ENCODE data around the gene MAX. TPM values are rescaled to one million over a fixed set of nuclear protein-coding genes. Genes with fewer than 3 reads are reported as not detected.

The MAX gene
- total and polyA plus RNA-seq, 2 of the 4 experiments (the other 2 are of a cell fraction): 45.2 to 51.8 TPM

- TF ChIP-seq BHLHE40 (IDR thresholded peaks at IDR 0.05; ENCODE audit: low read depth, low read length): 0 out of 2 replicates have a peak, but pooled peaks have one; percentile 13
- TF ChIP-seq SMC3 (IDR thresholded peaks at IDR 0.05; ENCODE audit: low read depth, low read length): no peak
- TF ChIP-seq NFE2L2 (IDR thresholded peaks at IDR 0.05; ENCODE audit: low read depth, low read length): no peak
- no TSS peak for BruUV-seq (replicated peaks)
- no peak overlapping the region for H4K91ac ChIP-seq (ENCODE audit: insufficient read depth, low read depth, low read length)
- H3K4me1 ChIP-seq (ENCODE audit: control insufficient read depth, insufficient read depth, low read length): peaks cover 3% of the 10 kb centered on the region; the same call in 1 of the 2 replicates
- H3K4ac ChIP-seq (ENCODE audit: low read depth, low read length): no peak overlapping the region
- intact Hi-C loops (cut with micrococcal nuclease) (no loop called here), in situ Hi-C loops (cut with MboI; ENCODE audit: low sequenced_read_pairs) (no loop called here), dilution Hi-C loops (cut with HindIII; ENCODE audit: low sequenced_read_pairs, unreplicated experiment) (no loop called here)
- no peak overlapping the region for H3K4me2 ChIP-seq (ENCODE audit: low read depth, low read length)
- no peak overlapping the region for H4K8ac ChIP-seq (ENCODE audit: low read depth in 2 of 2, low read length in 2 of 2)
- DNase-seq: peak; percentile 84
- no peaks in the 10 kb centered on the region for H3K9me1 ChIP-seq (ENCODE audit: insufficient read depth, low read length)
- peak; percentile 85 for ATAC-seq (ENCODE audit: low read depth)
- peak overlapping the region; percentile 4 for H2AFZ ChIP-seq (replicated peaks; ENCODE audit: low read length, poor library complexity)
- H2BK15ac ChIP-seq (ENCODE audit: low read depth, low read length): no peak overlapping the region
- no peak overlapping the region for H2AK5ac ChIP-seq (ENCODE audit: low read depth, low read length)
- no peak overlapping the region for H3K56ac ChIP-seq (ENCODE audit: extremely low read depth, insufficient read depth, low read length)
- H3K27ac ChIP-seq (ENCODE audit: insufficient read depth, low read length): no peak overlapping the region
- H3K9me3 ChIP-seq (ENCODE audit: control insufficient read depth, insufficient read depth, low read length): no peaks in the 10 kb centered on the region
- H2AK9ac ChIP-seq (replicated peaks; ENCODE audit: low read depth, low read length, poor library complexity): no peak overlapping the region
- H3K36me3 ChIP-seq (ENCODE audit: control insufficient read depth, insufficient read depth, low read length): no peaks in the 10 kb centered on the region
- POLR2A ChIA-PET (ENCODE audit: unreplicated experiment): no interaction called here
- no peak overlapping the region for H3K9ac ChIP-seq (ENCODE audit: low read depth, low read length)
- no peak overlapping the region for H4K5ac ChIP-seq (ENCODE audit: low read depth, low read length)
- H2BK5ac ChIP-seq (ENCODE audit: low read depth, low read length, poor library complexity, severe bottlenecking): no peak overlapping the region
- peaks cover 2% of the 10 kb centered on the region; the same call in 1 of the 2 replicates for H3K27me3 ChIP-seq (ENCODE audit: control insufficient read depth, insufficient read depth, low read length)
- H2BK20ac ChIP-seq (ENCODE audit: low read depth, low read length): no peak overlapping the region
- H2BK120ac ChIP-seq (ENCODE audit: low read depth, low read length): no peak overlapping the region
- CTCF ChIA-PET: no interaction called here
- no peaks in the 10 kb centered on the region for H4K20me1 ChIP-seq (ENCODE audit: insufficient read depth, low read length)
- no peak overlapping the region for H3K14ac ChIP-seq (replicated peaks; ENCODE audit: low read depth, low read length)
- H3K4me3 ChIP-seq (ENCODE audit: insufficient read depth, low read depth, low read length): no peak overlapping the region
- no peaks in the 10 kb centered on the region for H3K79me1 ChIP-seq (ENCODE audit: low read depth in 1 of 2, low read length in 2 of 2)
- no peak overlapping the region for H3K23ac ChIP-seq (ENCODE audit: low read depth, low read length)
- WGBS, 2 experiments (ENCODE audit: extremely low coverage in 2 of 2, insufficient read length in 1 of 2): 60% methylated on average over 2 of the region's 7 CpGs; no CpG with 5 or more reads in 1 of the 2 experiments
- H3K18ac ChIP-seq (ENCODE audit: low read depth, low read length): no peak overlapping the region
Measured at GRCh38 chr14:65131301-65131701, 29.0 kb upstream of the MAX start.

All from IMR-90 (cell line).